Keratinocyte (primary cell): Measurements from ENCODE around the gene NDUFS2. TPM values are rescaled to one million over a fixed set of nuclear protein-coding genes. Genes with fewer than 3 reads are reported as not detected.

ENCODE experiments used
- DNase-seq: peaks from one replicate; pipeline ENCODE4 v3.0.0-alpha.2; 2011; ENCODE audit warnings: low read depth, missing footprints, low spot score
- FAIRE-seq: peaks from 2 replicates; lab custom pipeline; 2011; peaks lifted over from hg19 to GRCh38; lab: Jason Lieb, UNC
- H2AFZ ChIP-seq: 2 replicates; pipeline ENCODE4 v1.6.0; 2012; ENCODE audit warnings: low read length, control low read depth, inconsistent platforms; ENCODE audit not compliant: control insufficient read depth
- H3K27ac ChIP-seq: 2 replicates; pipeline ENCODE4 v1.5.1; 2011; ENCODE audit warnings: low read length; ENCODE audit not compliant: control insufficient read depth, insufficient read depth
- H3K27me3 ChIP-seq: 3 replicates; pipeline ENCODE4 v1.6.0; 2011; ENCODE audit warnings: low read length; ENCODE audit not compliant: control insufficient read depth, insufficient read depth; ENCODE audit errors: extremely low read depth
- H3K36me3 ChIP-seq, 2 experiments: 2 replicates in 1 of 2; 3 replicates in 1 of 2; pipeline ENCODE4 v1.5.1; 2011; ENCODE audit warnings: low read length in 2 of 2, mild to moderate bottlenecking in 1 of 2; ENCODE audit not compliant: control insufficient read depth in 2 of 2, insufficient read depth in 2 of 2; ENCODE audit errors: extremely low read depth in 1 of 2
- H3K4me1 ChIP-seq: 3 replicates; pipeline ENCODE4 v1.5.1; 2011; ENCODE audit warnings: low read length; ENCODE audit not compliant: control insufficient read depth, insufficient read depth; ENCODE audit errors: extremely low read depth
- H3K4me2 ChIP-seq: 3 replicates; pipeline ENCODE4 v1.6.0; 2011; ENCODE audit warnings: low read depth, low read length; ENCODE audit not compliant: control insufficient read depth, insufficient read depth; ENCODE audit errors: extremely low read depth
- H3K4me3 ChIP-seq, 3 experiments: fragments of 200-600 bp in 1 of 3; sonication (generic) in 1 of 3; 2 replicates in 2 of 3; 3 replicates in 1 of 3; pipeline ENCODE4 v1.5.1; 2011 to 2016; ENCODE audit warnings: low read length in 3 of 3, mild to moderate bottlenecking in 3 of 3, control low read depth in 2 of 3, inconsistent platforms in 1 of 3, low read depth in 1 of 3, mixed read lengths in 1 of 3, mixed run types in 1 of 3, moderate library complexity in 1 of 3; ENCODE audit not compliant: control insufficient read depth in 2 of 3, insufficient read depth in 2 of 3; ENCODE audit errors: extremely low read depth in 1 of 3
- H3K79me2 ChIP-seq: 2 replicates; pipeline ENCODE4 v1.6.0; 2012; ENCODE audit warnings: low read length; ENCODE audit not compliant: control insufficient read depth, insufficient read depth
- H3K9ac ChIP-seq: 3 replicates; pipeline ENCODE4 v1.6.0; 2011; ENCODE audit warnings: low read length; ENCODE audit not compliant: control insufficient read depth, insufficient read depth; ENCODE audit errors: extremely low read depth
- H3K9me1 ChIP-seq: 3 replicates; pipeline ENCODE4 v1.6.0; 2011; ENCODE audit warnings: low read length; ENCODE audit not compliant: control insufficient read depth, insufficient read depth; ENCODE audit errors: extremely low read depth
- H3K9me3 ChIP-seq: 2 replicates; pipeline ENCODE4 v1.5.1; 2012; ENCODE audit warnings: low read depth, low read length; ENCODE audit not compliant: control insufficient read depth
- H4K20me1 ChIP-seq: 3 replicates; pipeline ENCODE4 v1.6.0; 2011; ENCODE audit warnings: low read length; ENCODE audit not compliant: control insufficient read depth, insufficient read depth; ENCODE audit errors: extremely low read depth
- EZH2 ChIP-seq: IDR thresholded peaks from one replicate; pipeline ENCODE4 v1.6.1; 2012; ENCODE audit warnings: inconsistent platforms, mild to moderate bottlenecking, low read length, moderate library complexity
- dilution Hi-C: fragments of 300-500 bp; cut with MboI; formaldehyde crosslinking; loops from one replicate; pipeline ENCODE4 v1.7.0; 2020; ENCODE audit warnings: low sequenced_read_pairs; ENCODE audit not compliant: extremely low pct_ligation_motif_present
- polyA plus RNA-seq, 5 experiments: library from polyadenylated mRNA; depleted of rRNA in 3 of 5; stranded (reverse) in 3 of 5; stranded (forward) in 1 of 5; unstranded in 1 of 5; fragments of >200 nt; gene quantifications; 1 replicate in 1 of 5; 2 replicates in 3 of 5; 3 replicates in 1 of 5; pipeline versions ENCODE4 v1.2.1 to v1.2.3, GENCODE V29; 2011 to 2012; ENCODE audit warnings: missing spikeins in 2 of 5, low read depth in 1 of 5, low replicate concordance in 1 of 5
- TF ChIP-seq, protein P1 (sequence below), 3 experiments: IDR thresholded peaks in 1 of 3; conservative IDR thresholded peaks in 1 of 3; optimal IDR thresholded peaks in 1 of 3; 2 replicates in 2 of 3; 3 replicates in 1 of 3; pipeline versions ENCODE3 to v1.5.1; 2011; ENCODE audit warnings: low read length in 3 of 3, mild to moderate bottlenecking in 3 of 3, moderate library complexity in 2 of 3, control low read depth in 1 of 3, inconsistent platforms in 1 of 3; ENCODE audit not compliant: insufficient read depth in 2 of 3; ENCODE audit errors: extremely low read depth in 1 of 3

NDUFS2 gene
- polyA plus RNA-seq, 1 donor (not counting 4 experiments of a cell fraction or from before 2014, with no cell fraction given): 136 TPM

DNA sequence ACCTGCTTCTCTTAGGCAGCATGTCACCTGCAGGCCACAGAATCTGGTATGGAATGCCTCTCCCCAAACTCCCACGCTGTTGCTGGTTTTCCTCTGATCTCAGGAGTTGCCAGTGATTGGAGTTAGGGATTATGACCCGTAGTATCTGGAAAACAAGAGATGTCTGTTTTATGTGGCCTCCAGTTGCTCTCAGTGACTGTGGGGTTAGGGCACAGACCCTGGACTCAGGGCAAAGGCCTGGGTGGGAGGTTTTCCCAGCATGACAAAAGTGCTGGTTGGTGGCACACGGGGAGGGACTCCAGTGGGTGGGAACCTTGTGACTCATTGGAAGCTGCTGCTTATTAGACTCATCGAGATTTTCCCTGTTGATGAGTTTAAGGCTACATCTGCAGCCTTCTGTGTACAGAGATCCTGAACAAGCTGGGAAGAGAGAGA is 35.9 kb downstream of the NDUFS2 start, which contains the start of gene NR1I3:
Gene NR1I3, minus strand, starts transcription at position 165 of the 435 bp plus-strand sequence. CDS start 1,638 bp downstream, outside the sequence.
- H3K27ac ChIP-seq: no peak within 1 kb of the TSS
- DNase-seq (no peak), FAIRE-seq (peak; percentile 85)
- no peaks in the 10 kb centered on the region for H3K9me3 ChIP-seq
- no peaks in the 10 kb centered on the region for H4K20me1 ChIP-seq
- no peaks in the 10 kb centered on the region for H3K9me1 ChIP-seq
- no peak within 1 kb of the TSS for H3K9ac ChIP-seq
- H3K4me2 ChIP-seq: no peak within 1 kb of the TSS
- H2AFZ ChIP-seq: no peak within 1 kb of the TSS
- H3K4me3 ChIP-seq: no peak within 1 kb of the TSS
- no peaks in the 10 kb centered on the region for H3K27me3 ChIP-seq
- H3K79me2 ChIP-seq: no peaks in the 10 kb centered on the region
- dilution Hi-C loops: no loop called here
- TF ChIP-seq, protein P1, sequence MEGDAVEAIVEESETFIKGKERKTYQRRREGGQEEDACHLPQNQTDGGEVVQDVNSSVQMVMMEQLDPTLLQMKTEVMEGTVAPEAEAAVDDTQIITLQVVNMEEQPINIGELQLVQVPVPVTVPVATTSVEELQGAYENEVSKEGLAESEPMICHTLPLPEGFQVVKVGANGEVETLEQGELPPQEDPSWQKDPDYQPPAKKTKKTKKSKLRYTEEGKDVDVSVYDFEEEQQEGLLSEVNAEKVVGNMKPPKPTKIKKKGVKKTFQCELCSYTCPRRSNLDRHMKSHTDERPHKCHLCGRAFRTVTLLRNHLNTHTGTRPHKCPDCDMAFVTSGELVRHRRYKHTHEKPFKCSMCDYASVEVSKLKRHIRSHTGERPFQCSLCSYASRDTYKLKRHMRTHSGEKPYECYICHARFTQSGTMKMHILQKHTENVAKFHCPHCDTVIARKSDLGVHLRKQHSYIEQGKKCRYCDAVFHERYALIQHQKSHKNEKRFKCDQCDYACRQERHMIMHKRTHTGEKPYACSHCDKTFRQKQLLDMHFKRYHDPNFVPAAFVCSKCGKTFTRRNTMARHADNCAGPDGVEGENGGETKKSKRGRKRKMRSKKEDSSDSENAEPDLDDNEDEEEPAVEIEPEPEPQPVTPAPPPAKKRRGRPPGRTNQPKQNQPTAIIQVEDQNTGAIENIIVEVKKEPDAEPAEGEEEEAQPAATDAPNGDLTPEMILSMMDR (optimal IDR thresholded peaks at IDR 0.05 in 1 of 3, IDR thresholded peaks at IDR 0.05 in 1 of 3, conservative IDR thresholded peaks at IDR 0.05 in 1 of 3; ENCODE audit: extremely low read depth in 1 of 3, insufficient read depth in 2 of 3, low read length in 3 of 3): no peak
- no peak for TF ChIP-seq EZH2
- H3K4me1 ChIP-seq: no peaks in the 10 kb centered on the region
- no peaks in the 10 kb centered on the region for H3K36me3 ChIP-seq

DNA sequence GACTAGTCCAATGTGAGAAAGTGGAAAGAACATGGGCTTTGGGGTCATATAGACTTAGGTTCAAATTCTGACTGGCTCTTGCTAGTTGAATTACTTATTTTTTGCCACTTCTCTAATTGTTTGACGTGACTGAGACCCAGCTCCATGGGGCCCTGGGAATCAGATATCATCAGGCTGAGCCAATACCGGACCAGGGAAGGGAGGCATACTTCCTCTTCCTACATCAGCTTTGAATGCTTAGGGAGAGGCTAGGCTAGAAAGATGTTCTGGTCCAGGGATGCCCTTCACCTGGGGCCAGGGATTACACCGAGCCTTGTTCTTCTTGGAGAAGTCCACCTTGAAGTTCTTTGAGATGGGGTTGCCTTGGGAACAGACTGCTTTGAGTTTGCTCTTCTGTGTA is 39.5 kb downstream of the NDUFS2 start:
- H2AFZ ChIP-seq: no peak overlapping the region

More for the DNA sequence above, 39.5 kb downstream of the NDUFS2 start:
- Histone ChIP-seq H3K27ac (no peak overlapping the region), H3K27me3 (no peaks in the 10 kb centered on the region), H3K9ac (no peak overlapping the region), H3K9me3 (no peaks in the 10 kb centered on the region), H3K9me1 (no peaks in the 10 kb centered on the region), H3K36me3 (no peaks in the 10 kb centered on the region), H3K4me1 (peaks cover 7% of the 10 kb centered on the region), H3K4me2 (no peak overlapping the region), H3K4me3 (no peak overlapping the region), H3K79me2 (no peaks in the 10 kb centered on the region), H4K20me1 (no peaks in the 10 kb centered on the region)
- DNase-seq (no peak), FAIRE-seq (no peak)
- no peak for TF ChIP-seq EZH2
- TF ChIP-seq, protein P1 (optimal IDR thresholded peaks at IDR 0.05 in 1 of 3, IDR thresholded peaks at IDR 0.05 in 1 of 3, conservative IDR thresholded peaks at IDR 0.05 in 1 of 3; ENCODE audit: extremely low read depth in 1 of 3, insufficient read depth in 2 of 3, low read length in 3 of 3): no peak
- dilution Hi-C loops: no loop called here
